NCI-H1105 (cell line): ENCODE measurements around the gene ITIH3.
A peak's percentile ranks its signal among the peaks of the same experiment; 100 is the strongest.

Source experiments
- DNase-seq: peaks from one replicate; lab custom pipeline; 2025; lab: John Stamatoyannopoulos, UW

Gene ITIH3

GRCh38 chr3:52829482-52829881, 34.9 kb downstream of the ITIH3 start:
- DNase-seq, result no peak

GRCh38 chr3:52829906-52830463, 35.4 kb downstream of the ITIH3 start:
- no peak for DNase-seq

DNA sequence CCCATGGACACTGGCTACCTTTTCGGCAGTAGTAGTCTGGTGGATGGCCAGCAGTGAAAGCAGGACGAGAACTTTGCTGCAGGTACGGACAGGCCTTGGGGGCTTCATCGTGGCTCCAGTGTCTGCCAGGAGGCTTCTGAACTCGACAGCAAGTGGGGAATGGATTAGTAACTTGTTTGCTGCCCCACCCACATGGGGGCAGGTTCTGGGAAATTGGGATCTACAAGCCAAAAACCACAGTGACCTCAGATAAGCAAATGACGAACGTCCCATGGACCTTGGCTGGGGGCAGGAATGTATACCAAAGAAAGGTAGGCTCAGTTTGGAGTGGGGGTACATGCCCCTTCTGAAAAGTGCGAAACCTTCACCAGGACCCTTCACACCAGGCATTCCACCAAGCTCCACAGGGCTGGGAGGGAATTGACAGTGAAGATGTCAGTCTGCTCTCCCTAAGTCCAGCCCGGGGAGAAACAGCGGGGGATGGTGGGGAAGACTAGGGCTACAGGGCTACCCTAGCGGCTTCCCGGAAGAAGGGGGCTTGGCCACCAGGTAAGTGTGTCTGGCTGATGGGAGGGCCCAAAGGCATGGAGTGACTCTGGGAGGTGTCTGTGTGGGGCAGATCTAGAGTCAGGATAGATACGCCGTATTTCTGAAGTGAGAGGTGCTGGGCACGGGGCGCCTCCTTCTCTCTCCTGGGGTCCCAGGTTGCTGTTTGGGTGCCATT, 36.1 kb downstream of the ITIH3 start, which contains the start of gene ITIH4:
TSS of gene ITIH4 (minus strand) at position 138 of the 724 bp plus-strand sequence. CDS start at position 108, 30 bp downstream.
- DNase-seq, result no peak

GRCh38 chr3:52831500-52832301, 37.1 kb downstream of the ITIH3 start:
- DNase-seq, result peak; percentile 7

DNA sequence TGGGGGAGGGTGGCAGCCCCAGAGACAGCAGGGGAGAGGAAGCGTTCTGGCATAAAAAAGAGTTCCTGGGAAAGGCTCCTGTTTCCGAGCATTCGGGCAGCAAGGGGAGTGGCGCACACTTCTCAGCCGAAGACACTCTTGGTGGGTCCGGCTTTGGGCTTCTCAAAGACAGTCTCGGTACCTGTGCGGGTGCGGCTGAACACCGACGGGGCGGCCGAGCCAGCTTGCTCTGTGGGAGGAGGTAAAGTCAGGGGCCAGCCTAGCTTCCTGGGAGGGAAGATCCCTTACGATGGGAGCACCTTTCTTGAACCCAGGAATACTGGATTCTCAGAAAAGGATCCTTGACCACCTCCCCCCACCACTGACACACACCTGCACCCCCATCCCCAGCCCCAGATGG, 38.6 kb downstream of the ITIH3 start:
- no peak for DNase-seq

DNA sequence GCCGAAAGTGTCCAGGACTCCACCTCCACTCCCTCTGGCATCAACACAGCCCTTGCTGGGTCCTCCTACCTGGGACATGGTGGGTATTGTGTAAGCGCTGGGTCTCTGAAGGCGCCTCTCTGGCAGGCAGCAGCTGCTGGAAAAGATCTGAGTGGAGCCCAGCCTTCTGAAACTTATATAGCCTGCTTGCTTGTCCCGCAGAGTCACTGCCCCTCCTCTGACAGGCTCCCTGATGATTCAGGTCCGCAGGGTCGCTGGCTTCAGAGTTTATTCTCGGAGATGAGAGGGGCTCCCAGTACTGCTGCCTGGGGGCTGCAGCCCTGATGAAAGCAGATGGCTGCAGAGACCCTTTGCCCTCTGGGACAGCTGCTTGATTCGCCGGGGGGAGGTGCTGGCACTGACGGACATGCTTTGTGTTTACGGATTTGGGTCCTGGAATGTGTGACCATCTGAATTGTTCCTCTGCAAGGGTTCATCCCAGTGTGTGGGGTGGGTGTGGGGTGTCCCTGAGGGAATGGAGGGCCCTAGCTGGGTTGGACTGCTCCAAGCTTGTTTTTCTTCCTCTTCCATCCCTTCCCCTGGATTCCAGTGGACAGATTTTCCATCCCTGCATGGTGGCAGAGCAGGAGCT, 40.4 kb downstream of the ITIH3 start, which contains the start of gene MUSTN1:
TSS of gene MUSTN1 (minus strand) at position 149 of the 631 bp plus-strand sequence. CDS start at position 78, 71 bp downstream.
- DNase-seq, result no peak

GRCh38 chr3:52835766-52836470, 41.3 kb downstream of the ITIH3 start:
- DNase-seq, result no peak

DNA sequence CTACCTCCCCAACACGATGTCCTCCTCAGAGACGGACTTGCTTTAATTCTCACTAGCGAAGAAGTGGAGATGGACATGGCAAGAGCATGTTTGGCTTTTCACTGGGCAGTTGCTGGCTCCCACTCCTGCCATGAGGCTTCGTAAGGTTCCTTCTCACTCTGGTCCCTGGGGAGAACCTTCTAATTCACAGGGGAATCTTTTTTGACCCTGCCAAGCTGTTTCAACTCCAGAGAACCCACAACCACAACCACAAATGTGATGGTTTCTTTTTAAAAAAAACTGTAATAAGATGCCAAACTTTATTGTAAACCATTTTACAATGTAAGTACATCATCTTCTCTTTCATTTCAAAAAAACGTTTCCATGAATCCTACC, 41.9 kb downstream of the ITIH3 start:
- DNase-seq, result no peak

DNA sequence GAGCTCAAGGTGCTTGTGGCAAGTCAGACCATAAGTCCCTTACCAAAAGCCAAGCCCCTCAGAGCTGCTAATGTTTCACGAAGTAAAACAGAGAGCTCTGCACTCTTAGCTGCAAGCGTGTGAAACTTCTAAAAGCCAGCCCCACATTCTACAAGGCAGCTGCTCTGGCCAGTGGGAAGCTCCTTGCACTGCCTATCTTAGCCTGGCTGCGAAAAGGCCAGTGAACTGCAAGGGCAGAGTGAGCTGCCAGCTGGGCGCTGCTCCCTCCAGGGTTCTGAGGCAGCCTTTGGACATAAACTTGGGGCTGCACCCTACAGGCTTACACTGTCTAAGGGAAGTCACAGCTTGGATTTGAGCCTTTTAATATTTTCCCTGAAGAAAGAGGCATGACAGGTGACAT, 42.4 kb downstream of the ITIH3 start:
- DNase-seq, result no peak

GRCh38 chr3:52838561-52839267, 44.1 kb downstream of the ITIH3 start:
- no peak for DNase-seq

DNA sequence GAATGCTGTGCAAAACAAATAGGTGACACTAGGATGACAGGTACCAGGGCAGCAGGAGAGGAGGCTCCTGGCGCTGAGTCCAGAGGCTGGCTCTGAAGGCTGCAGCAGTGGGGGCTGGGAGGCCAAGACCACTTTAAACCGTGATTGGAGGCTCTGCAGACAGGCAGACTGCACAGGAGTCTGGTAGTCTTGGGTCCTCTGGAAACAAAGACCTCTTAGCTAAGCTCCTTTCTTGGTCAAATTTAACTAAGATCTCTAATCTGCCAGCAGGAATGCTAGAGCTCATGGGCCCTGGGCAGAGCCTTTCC, 44.6 kb downstream of the ITIH3 start:
- DNase-seq, result no peak

GRCh38 chr3:52839892-52840545, 45.4 kb downstream of the ITIH3 start:
- DNase-seq, result no peak

GRCh38 chr3:52841211-52841980, 46.8 kb downstream of the ITIH3 start:
- DNase-seq, result no peak

DNA sequence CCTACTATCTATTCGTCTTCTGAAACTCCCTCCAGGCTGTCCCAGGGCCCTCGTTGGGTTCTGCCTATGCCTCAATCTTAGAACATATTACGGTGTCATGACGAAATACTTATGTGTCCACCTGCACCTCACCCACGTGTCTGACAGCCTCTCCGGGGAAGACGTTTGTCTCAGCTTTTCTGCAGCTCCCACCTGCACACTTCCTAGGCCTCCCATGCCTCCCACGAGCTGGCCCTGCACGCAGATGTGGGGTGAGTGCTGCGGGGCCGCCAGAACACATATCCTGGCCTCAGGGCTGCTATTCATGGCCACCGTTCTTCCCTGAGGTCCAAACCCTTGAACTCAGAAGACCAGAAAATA, 47.4 kb downstream of the ITIH3 start:
- DNase-seq, result no peak

- no peak for DNase-seq
These were observed 47.8 kb downstream of the ITIH3 start for GRCh38 chr3:52842424-52842823.

- DNase-seq, result no peak
These were observed 48.7 kb downstream of the ITIH3 start for GRCh38 chr3:52843108-52843865.

- DNase-seq, result no peak
These were observed 49.3 kb downstream of the ITIH3 start for GRCh38 chr3:52843881-52844280.

GRCh38 chr3:52844290-52844975, 49.8 kb downstream of the ITIH3 start:
- DNase-seq, result no peak

DNA sequence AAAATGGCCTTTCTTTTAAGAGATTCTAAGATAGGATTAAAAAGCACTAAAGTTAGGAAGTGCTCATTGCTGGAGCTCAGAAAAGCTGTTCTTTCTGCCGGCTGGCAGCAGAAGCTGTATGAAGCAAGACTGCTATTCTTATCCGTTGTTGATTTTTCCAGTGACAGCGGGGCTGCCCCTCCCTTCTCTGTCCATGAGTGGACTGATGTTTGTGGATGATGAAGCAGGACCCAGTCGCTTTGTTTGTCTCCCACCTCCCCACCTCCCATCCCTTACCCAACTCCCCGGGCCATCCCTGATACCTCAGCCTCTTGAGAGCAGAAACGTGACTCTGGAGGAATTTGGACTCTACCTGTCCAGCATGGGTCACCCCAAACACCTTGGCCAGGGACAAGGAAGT, 50.6 kb downstream of the ITIH3 start:
- no peak for DNase-seq
